ENCODE measurements around the gene ELOVL3.
"Not testable (repeated sequence)": the region's sequence is repeated elsewhere in the genome, so short reads cannot be mapped to it uniquely, and the experiment has no call there.

Gene ELOVL3, protein sequence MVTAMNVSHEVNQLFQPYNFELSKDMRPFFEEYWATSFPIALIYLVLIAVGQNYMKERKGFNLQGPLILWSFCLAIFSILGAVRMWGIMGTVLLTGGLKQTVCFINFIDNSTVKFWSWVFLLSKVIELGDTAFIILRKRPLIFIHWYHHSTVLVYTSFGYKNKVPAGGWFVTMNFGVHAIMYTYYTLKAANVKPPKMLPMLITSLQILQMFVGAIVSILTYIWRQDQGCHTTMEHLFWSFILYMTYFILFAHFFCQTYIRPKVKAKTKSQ

DNA sequence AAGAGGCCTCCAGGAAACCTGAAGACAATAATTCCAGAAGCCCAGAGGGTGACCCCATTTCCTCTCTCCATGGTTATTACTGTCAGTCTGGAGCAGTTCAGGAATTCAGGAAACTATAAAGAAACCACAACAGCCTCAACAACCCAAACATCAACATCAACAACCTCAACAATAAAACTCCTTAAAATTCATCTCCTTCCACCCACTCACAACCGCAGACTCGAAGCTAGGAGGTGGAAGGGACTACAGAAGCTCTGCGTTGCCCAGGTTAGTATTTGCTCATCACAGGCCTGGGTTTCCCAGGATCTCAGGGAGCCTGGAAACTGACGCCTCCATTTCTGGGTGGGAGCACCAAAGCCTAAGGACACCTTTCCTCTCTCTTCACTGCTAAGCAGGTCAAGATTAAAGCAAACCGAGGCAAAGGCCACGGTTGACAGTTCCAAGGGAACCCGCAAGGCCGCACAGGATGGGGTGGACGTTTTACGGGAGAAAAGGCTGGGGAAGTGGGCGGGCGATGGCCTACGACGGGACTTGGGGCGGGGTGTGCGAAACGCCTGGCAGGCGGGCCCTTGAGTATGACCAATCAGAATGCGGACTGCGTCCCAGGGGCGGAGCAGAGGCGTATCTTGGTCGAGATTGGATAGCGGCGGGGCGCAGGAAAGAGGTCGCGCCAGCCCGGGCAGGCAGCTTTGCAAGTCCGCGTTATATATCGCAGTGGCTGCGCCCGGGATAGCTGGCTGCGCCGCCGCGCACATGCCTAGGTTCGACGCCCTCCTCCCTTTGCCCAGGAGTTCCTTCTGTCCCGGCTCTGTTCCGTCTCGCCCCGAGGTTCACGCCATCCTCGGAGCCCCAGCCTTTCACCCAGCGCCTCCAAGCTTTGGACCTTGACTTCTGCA is at the start of gene ELOVL3:
Gene ELOVL3, plus strand, starts transcription at position 654 of the 896 bp plus-strand sequence. CDS start 250 bp downstream, outside the sequence.
- peak; percentile 48 for DNase-seq

DNA sequence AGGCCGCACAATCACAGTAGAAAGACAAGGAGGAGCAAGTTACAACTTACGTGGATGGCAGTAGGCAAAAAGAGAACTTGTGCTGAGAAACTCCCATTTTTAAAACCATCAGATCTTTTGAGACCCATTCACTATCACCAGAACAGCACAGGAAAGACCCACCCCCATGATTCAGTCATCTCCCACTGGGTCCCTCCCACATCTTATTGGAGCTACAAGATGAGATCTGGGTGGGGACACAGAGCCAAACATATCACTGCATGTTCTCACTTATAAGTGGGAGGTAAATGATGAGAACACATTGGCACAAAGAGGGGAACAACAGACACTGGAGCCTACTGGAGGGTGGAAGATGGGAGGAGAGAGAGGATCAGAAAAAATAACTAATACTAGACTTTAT is 41.5 kb upstream of the ELOVL3 start:
- no peak for DNase-seq

DNA sequence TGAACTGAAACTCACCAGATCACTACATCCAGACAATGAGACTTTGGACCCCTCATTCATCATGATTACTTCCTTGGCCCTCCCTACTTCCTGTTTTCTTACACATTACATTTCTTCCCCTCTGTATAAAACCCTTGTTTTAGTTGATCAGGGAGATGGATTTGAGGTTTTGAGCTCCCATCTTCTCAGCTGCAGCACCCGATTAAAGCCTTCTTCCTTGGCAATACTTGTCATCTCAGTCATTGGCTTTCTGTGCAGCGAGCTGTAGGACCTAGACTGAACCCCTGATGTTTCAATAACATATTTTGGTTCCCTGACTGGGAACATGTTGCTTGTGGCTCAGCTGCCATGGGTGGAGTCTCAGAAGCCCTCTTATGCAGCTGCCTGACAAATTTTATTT is 40.8 kb upstream of the ELOVL3 start:
- DNase-seq = no peak

DNA sequence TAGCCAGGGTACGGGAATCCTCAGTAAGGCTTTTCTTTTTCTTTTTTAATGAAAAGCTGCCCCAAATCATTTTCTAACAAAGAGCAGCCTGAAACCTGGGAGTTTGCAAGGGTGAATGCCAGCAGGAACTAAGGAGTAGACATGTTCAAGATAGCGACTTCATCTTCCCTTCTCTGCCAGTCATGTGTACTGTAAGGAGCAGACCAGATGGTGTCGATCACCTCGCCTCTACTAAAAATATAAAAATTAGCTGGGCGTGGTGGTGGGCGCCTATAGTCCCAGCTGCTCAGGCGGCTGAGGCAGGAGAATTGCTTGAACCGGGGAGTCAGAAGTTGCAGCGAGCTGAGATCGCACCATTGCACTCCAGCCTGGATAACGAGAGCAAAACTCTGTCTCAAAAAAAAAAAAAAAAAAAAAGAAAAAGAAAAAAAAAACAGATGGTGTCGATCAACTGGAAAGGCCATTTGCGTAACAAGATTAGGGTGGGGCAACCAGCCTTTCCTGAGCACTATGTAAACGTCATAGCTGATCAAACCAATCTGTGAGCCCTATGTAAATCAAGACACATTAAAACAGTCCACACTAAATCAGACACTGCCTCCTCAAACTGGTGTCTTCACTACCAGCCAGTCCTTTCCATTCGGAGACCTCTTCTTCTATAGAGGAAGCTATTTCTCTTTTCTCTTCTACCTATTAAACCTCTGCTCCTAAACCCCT is 40.1 kb upstream of the ELOVL3 start:
- no peak for DNase-seq

DNA sequence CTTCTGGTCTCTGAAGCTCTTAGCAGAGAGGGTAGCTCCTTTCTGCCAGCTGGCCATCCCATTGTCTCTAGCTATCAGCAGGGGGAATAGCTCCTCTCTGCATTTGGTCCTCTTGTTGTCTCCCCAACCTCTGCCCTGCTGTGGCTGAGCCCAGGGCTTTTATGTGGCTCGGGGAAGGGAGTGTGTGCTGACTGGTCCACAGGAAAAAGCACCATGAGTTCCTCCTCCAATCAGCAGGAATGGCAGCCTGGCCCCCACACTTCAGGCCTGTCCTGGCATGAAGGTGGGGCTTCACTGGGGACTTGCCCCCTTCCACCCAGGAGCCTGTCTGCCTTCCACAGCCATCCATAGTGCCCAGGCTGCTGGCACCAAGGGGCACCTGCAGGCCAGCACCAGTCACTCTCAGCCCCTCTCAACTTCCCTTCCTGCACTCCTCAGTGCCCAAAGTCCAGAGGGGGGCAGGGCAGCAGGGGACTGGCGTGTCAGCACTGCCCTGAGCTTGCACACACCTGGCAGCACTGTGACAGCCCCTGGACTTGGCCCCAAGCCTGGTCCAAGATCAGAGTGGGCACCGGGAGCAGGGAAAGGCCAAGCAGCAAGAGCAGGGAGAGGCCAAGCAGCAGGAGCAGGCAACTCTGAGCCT is 37.7 kb upstream of the ELOVL3 start:
- DNase-seq = no peak

DNA sequence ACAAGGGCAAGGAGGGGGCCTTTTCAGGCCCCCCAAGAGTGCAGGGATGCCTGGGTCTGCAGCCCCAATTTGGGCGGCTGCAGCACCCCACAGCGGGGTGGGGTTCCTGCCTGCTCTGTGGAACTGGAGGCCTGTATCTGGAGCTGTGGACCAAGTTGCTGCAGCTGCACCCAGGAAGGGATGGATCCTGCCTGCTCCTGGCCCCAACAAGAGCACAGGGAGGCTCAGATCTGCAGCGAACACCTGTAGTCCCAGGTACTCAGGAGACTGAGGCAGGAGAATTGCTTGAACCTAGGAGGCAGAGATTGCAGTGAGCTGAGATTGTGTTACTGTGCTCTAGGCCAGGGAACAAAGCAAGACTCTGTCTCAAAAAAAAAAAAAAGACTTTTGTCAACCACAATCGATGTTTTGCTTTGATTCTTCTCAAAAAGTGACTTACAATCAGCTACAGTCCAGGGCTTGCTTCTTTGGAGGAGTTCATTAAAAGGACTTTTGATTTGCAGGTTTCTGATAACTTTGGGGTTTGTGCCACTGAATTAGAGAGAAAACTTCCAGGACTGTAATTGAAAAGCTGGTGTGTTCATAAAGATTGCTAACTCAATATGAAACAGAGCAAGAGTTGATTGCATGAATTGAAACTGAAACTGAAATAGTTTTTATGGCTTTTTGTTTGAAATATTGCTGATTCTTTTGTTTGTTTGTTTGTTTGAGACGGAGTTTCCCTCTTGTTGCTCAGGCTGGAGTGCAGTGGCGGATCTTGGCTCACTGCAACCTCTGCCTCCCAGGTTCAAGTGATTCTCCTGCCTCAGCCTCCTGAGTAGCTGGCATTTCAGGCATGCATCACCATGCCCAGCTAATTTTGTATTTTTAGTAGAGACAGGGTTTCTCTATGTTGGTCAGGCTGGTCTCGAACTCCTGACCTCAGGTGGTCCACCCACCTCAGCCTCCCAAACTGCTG is 36.9 kb upstream of the ELOVL3 start:
- not testable (repeated sequence) for DNase-seq

DNA sequence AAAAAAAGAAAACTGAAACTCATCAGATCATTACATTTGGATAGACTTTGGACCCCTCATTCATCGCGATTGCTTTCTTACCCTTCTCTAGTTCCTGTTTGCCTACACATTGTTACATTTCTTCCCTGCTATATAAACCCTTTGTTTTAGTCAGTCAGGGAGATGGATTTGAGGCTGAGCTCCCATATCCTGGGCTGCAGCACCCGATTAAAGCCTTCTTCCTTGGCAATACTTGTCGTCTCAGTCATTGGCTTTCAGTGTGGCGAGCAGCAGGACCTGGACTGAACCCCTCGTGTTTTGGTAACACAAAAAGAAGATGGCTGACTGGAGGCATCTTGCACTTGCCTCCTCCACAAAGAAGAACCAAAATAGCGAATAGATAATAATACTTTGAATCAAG is 34.1 kb upstream of the ELOVL3 start:
- DNase-seq = no peak

DNA sequence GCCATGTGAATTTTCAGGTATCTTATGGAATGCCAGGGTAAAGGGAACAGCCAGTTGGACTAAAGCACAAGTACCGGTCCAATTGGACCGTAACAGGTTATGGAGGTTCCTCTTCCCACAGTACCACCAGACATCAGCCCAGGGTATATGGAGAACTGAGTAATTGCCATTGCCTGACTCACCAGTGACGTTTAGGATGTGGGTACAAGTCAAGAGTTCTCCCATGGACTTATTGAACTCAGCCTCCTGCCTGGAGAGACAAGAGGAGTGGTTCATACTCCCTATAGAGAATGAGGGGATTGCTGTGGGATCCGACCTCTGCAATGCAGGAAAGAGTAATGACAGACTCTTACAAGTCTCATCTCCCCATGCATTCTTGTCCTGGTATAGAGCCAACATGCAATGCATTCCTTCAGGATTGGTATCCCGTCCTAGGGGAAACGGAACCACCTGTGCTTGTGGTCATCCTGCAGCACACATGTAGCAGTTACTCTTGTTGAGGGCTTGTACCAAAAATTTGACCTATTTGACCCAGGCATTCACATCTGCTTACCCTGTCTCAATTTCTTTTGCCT is 30.7 kb upstream of the ELOVL3 start:
- no peak for DNase-seq

DNA sequence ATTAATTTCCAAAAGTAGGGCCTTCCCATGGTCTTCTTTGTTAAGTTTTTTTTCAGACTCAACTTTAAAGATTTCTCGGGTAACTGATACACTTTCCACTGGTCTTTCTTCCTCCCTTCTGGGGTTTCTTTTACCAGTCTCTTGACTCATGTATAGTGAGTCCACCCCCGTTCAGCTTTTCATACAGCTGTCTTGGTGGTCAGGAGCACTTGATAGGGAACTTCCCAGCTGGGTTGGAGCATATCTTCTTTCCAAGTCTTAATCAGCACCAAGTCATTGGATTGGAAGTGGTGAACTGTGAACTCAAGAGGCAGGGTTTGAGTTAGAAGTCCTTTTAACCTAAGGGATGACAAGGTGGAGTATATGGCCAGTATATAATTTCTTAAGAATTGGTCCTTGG is 29.2 kb upstream of the ELOVL3 start:
- DNase-seq = no peak

DNA sequence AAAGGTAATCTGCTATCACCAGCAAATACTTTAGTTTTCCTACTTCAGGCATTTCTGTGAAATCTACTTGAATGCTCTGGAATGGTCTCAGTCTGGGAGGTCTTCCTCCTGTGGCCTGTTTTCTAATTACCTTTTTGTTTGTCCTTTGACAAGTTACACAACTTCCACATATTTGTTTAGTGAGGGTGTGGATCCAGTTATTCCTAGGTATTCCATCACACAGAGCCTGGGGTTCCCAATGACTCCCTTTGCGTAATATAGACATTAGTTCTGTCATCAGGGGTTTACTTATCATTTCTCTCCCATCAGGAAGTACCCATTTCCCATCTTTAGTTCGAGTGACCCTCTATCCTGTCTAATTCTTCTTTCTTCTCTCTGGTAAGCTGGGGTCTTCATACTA is 28.1 kb upstream of the ELOVL3 start:
- no peak for DNase-seq

DNA sequence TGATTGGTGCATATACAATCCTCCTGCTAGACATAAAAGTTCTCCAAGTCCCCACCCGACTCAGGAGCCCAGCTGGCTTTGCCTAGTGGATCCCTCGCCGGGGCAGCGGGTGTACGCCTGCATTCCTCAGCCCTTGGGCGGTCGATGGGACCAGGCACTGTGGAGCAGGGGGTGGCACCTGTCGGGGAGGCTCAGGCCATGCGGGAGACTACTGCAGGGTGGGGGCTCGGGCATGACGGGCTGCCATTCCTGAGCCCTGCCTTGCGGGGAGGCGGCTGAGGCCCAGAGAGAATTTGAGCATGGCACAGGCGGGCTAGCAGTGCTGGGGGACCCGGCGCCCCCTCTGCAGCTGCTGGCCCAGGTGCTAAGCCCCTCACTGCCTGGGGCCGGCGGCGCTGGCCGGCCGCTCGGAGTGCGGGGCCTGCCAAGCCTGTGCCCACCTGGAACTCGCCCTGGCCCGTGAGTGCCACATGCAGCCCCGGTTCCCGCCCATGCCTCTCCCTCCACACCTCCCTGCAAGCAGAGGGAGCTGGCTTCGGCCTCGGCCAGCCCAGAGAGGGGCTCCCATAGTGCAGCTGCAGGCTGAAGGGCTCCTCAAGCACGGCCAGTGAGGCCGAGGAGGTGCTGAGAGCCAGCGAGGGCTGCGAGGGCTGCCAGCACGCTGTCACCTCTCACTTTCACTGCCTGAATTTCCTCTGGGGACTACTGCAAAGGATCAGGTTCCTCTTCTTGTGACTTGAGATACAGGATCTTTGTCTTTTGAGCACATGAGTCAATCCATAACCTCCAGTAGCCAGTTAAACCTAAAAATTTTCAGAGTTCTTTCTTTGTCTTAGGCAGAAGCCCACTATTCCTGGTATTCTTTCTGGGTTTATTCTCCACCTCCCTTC is 25.1 kb upstream of the ELOVL3 start:
- DNase-seq = no peak

DNA sequence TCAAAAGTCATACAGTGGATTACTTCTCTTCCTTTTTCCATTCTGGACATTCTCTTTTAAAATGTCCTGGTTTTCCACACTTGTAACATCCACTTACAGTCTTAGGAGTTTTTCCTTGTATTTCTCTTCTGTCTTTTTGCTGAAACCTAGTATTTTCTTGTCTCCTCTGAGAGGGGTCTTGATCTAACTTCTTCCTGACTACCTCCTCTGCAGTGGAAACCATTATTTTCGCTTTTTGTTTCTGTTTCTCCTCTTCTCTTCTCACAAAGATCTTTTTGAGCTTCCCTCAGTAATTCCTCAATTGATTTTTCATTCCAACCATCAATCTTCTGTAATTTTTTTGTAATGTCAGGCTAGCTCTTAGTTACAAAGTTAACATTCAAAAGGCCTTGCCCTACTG is 23.7 kb upstream of the ELOVL3 start:
- DNase-seq = no peak

DNA sequence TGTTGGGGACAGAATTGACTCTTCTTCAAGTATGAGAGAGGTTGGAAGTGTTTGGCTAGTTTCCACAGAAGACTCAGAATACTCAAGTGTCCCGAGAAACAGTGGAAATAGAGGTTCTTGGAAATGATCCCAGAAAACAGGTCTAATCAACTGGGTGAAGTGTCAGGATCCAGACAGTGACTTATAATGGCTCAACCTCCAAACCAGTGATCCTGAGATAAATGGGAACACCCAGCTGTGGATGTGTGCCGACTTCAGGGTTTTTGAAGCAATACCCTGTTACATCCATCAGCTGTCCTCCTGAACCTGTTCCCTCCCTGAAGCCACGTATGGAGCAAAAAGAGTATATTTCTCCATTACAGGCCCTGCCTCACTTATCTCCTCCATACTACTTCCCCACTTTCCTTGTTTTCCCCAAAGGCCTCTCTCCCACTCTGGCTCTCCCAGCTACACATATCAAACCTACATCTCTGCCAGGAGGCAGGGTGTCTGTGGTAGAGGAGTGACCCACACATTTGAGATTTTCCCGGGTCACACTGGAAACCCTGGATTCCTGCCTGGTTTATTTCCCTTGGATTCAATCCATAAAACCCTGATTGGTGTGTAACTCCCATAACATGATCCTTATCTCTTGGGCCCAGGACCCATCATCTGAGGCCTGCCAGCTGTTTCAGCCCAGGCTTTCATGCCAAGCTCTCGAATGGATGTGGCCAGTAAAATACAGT is 17.6 kb upstream of the ELOVL3 start:
- DNase-seq = no peak

DNA sequence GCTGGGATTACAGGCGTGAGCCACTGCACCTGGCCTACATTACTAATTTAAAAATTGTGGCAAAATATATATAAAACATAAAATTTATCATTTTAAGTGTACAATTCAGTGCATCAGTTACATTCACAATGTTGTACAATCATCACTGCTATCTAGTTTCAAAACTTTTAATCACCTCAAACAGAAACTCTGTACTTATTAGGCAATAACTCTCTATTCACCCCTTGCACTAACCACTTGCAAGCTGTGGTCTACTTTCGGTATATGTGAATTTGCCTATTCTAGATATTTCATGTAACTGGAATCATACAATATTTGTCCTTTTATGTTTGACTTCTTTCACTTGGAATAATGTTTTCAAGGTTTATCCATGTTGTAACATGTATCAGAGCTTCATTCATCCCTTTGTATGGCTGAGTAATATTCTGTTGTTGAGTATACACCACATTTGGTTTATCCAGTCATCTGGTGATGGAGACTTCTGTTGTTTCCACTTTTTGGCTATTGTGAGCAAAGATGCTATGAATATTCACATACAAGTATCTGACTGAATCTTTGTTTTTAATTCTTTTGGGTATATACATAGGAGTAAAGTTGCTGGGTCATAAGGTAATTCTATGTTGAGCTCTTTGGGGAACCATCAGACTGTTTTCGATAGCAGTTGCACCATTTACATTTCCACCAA is 14.3 kb upstream of the ELOVL3 start:
- no peak for DNase-seq

DNA sequence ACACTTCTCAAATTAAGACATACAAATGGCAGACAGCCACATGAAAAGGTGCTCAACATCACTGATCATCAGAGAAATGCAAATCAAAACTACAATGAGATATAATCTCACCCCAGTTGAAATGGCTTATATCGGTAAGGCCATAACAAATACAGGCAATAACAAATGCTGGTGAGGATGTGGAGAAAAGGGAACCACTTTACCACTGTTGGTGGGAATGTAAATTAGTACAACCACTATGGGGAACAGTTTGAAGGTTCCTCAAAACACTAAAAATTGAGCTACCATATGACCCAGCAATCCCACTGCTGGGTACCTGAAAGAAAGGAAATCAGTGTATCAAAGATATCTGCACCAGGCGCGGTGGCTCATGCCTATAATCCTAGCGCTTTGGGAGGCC is 12.5 kb upstream of the ELOVL3 start:
- not testable (repeated sequence) for DNase-seq

DNA sequence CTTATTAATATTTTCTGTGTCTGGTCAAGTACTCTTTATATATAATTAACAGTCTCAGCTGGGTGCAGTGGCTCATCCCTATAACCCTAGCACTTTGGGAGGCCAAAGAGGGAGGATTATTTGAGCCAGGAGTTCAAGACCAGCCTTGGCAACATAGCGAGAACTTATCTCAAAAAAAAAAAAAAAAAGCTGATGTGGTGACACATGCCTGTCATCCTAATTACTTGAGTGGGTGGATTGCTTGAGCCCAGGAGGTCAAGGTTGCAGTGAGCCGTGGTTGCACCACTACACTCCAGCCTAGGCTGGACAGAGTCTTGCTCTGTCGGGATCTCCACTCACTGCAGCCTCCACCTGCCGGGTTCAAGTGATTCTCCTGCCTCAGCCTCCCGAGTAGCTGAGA is 6.7 kb upstream of the ELOVL3 start:
- DNase-seq = no peak

DNA sequence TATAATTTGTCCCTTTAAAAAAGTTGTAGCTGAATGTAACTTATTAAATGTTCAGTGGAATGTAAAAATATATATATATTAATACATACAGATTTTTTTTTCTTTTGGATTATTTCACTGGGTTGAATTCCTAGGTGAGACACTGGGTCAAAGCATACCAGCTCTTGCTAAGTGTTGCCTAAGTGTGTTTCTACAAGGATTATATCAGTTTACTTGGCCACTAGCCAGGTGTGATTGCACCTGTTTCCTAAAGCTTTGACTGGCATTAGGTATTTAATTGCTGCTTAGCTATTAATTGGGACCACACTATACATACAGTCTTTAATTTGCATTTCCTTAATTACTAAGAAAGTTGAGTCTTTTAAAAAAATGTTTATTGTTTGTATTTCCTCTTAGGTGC is 5.5 kb upstream of the ELOVL3 start:
- DNase-seq = peak; percentile 35

DNA sequence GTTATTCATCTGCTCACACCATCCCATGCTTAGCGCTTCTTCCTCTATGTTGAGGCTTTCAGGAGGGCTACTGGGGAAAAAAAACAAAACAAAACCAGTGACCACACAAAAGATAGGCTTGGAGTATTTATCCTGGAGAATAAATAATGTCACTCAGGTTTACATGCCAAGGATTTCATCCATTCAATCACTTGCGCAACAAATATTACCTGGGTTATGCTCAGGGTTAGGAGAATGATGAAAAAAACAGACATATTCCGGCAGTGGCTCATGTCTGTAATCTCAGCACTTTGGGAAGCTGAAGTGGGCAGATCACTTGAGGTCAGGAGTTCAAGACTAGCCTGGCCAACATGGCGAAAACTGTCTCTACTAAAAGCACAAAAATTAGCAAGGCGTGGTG is 3.3 kb upstream of the ELOVL3 start:
- DNase-seq = no peak

DNA sequence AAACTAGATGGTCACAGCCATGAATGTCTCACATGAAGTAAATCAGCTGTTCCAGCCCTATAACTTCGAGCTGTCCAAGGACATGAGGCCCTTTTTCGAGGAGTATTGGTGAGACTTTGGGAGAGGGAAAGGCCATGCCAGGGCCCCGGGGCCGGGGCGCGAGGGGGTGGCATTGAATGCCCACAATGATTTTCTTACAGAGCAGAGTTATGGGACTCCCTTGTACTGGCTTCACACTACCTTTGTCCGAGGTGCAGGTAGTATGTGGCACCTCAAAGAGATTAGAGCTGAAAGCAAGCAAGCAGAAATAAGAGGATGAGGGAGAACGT is 407 bp downstream of the ELOVL3 start:
- no peak for DNase-seq

Measured in NCI-H2029 treated with DMSO at 0.1 percent for 48 hours (cell line).